ENCODE data around the gene DPH7.

The DPH7 gene

DNA sequence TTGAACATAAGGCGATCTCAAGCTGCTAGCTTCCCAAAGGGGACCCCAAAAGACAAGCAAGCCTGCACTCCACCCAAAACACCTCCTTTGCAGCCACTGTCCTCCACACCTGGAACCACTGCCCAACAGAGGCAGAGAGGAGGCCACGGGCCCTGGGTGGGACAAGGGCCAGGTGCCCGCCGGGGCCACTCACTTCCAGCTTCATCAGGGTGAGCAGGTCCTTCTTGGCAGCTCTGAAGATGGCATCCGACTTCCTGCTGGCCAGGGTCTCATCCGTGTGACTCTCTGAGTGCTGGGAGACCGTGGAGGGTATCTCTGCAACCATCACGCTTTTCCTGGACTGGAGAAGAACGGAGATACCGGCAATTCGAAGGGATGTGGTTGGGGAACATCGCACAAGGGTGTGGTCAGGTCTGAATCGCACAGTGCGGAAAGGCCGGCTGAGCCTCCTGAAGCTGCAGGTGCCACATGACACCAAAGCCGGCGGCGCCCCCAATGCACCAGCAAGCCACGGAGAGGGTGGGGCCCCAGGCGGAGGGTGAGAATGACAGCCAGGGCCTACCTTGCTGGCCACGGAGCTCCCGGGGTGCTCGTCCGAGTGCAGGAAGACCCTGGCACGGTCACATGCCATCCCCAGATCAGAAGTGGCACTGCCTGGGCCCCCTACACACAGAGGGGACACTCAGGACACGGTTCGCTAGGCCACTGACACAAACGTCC lies 73.1 kb downstream of the DPH7 start:
- DNase-seq (ENCODE audit: low spot score in 2 of 2) = no peak
- 0 out of 2 replicates have a peak, but pooled peaks cover 2% of the 10 kb centered on the region for H3K9me3 ChIP-seq
- H3K36me3 ChIP-seq (replicated peaks) = no peaks in the 10 kb centered on the region
- no peaks in the 10 kb centered on the region for H3K4me1 ChIP-seq
- in situ Hi-C loops (cut with MboI; ENCODE audit: low sequenced_read_pairs) = no loop called here
- H3K27me3 ChIP-seq (ENCODE audit: low read depth) = no peaks in the 10 kb centered on the region
- no peak overlapping the region for H3K4me3 ChIP-seq

Data from HAP-1 (cell line).